HuH-7.5 (cell line): ENCODE measurements around the gene METAP2.

Experiments used
- DNase-seq: peaks from one replicate; pipeline ENCODE4 v3.0.0; 2011; ENCODE audit warnings: low spot score

METAP2 gene

GRCh38 chr12:95515197-95515596 is 41.2 kb downstream of the METAP2 start:
- no peak for DNase-seq

DNA sequence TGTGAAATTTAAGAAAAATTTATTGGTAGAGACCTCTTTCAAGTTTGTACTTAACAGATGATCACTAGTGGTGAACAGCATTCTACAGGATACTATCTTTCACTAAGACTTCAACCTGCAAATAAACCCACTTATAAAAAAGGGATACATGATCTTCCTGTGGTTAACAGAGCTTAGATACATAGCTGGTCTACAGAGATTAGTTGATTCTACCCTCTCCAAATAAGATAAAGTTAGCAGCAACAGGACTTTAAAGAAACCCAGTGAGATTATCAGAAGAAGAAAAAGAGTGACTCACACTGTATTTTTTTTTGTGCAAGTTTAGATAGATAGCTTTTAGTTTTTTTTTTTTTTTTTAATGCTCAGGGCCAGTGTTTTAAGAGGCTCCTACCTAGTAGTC is 42.8 kb downstream of the METAP2 start:
- DNase-seq: no peak

DNA sequence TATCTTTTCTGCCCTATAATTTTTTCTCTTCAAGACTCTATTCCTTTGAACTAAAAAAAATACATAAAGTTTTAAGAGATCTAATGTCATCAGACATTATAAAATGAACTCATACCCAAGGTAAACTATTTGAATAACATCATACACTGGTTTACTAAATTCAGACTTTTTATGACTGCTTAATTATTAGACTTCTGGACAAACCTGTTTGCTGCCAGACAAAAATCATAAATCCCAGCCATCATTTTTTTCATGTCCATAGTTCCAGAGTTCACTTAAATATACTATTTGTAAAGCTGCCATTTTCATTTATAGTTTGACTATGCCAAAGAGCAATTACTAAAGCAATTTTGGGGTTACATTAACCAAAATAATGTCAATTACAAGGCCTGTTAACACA is 43.3 kb downstream of the METAP2 start:
- no peak for DNase-seq

DNA sequence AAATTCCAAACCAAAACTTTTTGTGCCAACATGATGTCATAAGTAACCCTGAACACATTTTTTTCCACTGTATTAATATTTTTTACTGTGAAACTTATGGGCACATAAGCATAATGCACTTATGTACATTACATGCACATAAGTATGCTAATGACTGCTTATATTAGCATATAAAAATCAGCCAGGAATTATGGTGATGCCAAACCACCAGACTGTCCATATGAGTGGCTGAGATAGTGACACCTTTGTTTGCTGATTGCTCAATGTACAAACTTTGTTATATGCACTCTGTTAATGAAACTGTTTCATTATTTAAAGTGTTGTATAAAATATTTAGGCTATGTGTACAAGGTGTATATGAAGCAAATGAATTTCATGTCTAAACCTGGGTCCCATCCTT is 45.0 kb downstream of the METAP2 start:
- no peak for DNase-seq

- no peak for DNase-seq
Observed at GRCh38 chr12:95520816-95521215, 46.9 kb downstream of the METAP2 start.

DNA sequence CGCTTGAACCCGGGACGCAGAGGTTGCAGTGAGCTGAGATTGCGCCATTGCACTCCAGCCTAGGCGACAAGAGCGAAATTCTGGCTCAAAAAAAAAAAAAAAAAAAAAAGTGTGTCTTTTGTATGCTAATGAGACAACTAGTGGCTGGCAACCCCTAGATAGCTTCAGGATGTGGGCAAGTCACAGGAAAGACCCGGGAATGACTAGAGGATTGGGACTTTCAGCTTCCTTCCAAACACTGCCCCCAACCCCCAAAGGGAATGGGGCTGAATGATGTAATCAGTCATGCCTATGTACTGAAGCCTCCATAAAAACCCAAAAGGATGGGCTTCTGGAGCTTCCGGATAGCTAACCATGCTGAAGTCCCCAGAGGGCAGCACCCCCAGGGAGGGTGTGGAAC is 48.7 kb downstream of the METAP2 start:
- DNase-seq: no peak

- no peak for DNase-seq
Observed at GRCh38 chr12:95528431-95528830, 54.5 kb downstream of the METAP2 start.

DNA sequence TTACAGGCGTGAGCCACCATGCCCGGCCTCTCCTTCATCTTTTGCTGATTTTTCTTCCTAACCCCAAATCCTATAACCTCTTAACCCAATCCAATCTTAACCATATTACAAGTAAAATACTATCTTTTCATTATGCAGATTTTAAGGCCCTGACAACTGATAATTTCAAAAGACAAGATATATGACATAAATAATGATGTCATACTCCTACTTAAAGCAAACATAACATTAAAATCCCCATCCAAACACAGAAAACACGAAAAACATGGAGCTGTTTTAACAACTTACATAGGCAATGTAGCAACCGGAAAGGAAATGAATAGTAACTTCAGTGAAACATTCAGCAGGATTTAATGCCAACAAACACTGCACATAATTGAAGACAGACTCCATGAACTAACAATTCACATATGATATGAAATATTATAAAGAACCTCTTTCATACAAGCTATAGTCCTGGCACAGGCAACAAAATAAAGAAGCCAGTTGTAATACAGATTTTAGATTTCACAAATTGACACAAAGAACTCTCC is 55.8 kb downstream of the METAP2 start:
- DNase-seq: no peak

- no peak for DNase-seq
Observed at GRCh38 chr12:95532851-95533250, 58.9 kb downstream of the METAP2 start.

DNA sequence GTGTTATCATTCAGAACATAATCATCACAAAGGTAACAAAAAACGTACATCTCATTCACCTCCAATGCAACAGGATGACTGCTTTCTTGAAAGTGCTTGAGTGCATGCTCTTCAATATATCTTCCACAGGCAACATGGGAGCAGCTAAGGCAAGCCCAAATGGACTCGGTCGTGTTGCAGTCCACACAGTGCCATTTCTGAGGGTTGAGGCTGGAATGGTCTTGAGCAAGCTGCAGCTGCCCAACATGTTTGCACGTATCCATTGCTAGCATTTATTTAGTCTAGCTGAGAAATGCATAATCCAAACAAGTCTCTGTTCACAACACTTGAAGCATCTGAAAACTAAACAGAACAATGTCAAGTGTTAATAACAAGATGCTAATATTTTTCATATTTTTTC is 60.0 kb downstream of the METAP2 start:
- DNase-seq: no peak

GRCh38 chr12:95538006-95538405 is 64.1 kb downstream of the METAP2 start:
- no peak for DNase-seq

DNA sequence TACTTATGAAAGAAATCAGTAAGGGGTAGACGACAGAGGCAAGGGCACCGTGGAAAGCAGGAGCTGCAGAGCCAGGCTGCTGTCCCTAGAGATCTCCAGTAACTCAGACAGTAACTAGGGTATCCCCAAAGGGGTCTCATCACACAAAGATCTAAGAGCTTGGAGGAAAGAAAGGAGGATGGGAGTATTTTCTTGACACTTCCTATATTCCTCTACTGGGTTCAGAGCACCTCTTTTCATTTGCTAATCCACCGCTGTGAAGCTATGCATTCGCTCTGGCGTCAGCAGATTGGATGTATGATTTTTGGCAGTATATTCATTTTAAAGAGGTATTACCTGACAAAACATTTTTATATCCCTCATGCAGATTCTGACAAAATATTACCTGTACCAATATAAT is 64.7 kb downstream of the METAP2 start:
- DNase-seq: no peak

DNA sequence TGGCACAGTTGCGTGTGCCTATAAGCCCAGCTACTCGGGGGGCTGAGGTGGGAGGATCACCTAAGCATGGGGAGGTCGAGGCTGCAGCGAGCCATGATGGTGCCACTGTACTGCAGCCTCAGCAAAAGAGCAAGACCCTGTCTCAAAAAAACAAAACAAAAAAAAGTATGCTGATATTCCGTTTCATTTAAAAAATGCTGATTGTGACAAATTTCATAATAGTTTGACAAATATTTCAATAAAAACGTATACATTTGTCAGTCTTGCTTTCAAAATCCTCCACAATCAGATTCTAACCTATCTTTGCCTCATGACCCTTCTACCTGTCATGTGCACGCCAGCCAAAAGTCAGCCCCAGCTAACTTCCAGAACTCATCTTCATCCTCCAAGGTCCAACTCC is 67.5 kb downstream of the METAP2 start:
- no peak for DNase-seq

DNA sequence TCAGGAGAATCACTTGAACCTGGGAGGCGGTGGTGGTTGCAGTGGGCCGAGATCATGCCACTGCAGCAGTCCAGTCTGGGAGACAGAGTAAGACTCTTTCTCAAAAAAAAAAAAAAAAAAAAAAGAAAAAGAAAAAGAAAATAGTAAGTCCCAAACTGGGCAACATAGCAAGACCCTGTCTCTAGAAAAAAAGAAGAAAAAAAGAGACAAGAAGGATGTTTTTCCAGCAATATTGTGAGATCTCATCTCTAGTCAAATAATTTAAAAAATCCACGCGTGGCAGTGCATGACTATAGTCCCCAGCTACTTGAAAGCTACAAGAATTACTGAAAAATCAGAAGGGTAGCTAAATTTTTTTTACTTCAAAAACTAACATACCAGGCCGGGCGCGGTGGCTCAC is 69.4 kb downstream of the METAP2 start:
- no peak for DNase-seq

DNA sequence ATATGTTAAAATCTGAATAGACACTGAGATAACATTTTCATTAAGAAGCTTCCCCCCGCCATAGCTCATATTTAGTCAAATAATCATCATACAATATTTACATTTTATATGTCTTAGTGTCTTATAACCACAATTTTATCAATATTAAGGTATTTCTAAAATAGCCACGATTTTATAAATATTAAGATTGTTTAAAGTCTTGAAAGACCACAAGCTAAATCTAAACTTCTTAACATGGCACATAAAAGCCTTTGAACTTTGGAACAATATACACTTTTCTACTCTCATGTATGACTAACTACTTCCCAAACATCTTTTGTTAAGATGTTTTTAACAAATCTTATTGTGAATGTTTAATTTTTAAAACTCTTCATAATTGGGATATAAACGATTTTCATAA is 70.8 kb downstream of the METAP2 start:
- no peak for DNase-seq

GRCh38 chr12:95545303-95545702 is 71.4 kb downstream of the METAP2 start:
- no peak for DNase-seq

- no peak for DNase-seq
Observed at GRCh38 chr12:95545731-95546490, 72.0 kb downstream of the METAP2 start.

DNA sequence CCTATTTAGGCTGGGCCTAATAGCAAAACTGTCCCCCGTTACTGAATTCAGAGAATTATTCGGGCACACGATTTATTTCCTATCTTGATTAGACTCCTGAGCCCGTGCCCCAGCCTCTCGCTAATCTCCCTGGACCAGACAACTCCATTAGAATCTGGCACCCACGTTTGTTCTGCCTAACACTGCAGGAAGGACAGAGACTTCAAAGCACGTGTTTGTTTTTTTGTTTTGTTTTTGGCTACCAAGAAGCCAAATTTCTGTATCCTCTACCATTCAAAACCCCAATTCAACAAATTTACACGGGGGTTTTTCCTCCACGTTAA is 72.5 kb downstream of the METAP2 start:
- DNase-seq: no peak

GRCh38 chr12:95547522-95548055 is 73.6 kb downstream of the METAP2 start:
- DNase-seq: no peak

- no peak for DNase-seq
Observed at GRCh38 chr12:95548056-95548538, 74.1 kb downstream of the METAP2 start.

DNA sequence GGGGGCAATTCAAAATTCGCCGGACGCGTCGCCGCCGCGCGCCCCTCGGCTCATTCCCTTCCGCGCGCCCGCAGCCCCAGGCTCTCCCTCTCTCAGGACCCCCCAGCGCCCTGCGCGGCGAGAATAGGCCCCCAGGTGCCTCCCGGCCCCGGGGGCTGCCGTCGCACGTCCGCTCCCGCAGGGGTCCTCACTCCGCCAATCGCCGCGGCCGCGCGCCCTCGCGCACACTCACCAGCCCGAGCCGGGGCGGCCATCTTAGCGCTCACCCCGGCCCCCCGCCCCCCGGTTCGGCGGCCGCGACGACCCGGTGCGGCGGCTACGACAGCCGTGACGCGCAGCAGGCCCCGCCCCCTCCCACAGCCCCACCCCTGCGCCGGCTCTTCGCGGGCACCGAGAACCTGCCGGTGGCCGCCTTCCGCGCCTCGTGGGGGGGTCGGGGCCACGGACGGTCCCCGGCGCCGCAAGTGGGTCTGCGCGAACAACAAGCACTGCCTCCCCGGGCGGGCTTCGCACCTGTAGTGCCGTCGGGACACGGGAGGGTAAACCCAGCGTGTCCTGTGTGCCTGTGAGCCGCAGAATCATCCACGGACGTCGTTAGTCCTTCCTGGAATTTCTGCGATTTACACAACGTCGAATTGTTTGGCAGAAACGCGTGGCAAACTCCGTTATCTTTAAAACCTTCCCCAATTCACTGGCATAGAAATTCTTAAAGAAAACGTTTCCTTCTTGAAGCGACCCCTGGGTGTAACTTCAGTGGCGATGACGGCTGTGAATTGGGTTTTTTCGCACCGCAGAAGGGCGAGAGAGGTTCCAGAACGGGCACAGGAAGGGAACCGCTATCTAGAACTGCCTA is 74.8 kb downstream of the METAP2 start:
- DNase-seq: no peak

GRCh38 chr12:95549392-95550084 is 75.6 kb downstream of the METAP2 start:
- no peak for DNase-seq
